Chondrocyte (in vitro differentiated cells): ENCODE measurements around the gene SCYL3. TPM values are rescaled to one million over a fixed set of nuclear protein-coding genes. Genes with fewer than 3 reads are reported as not detected.
A peak's percentile ranks its signal among the peaks of the same experiment; 100 is the strongest.

Source experiments
- DNase-seq: peaks from one replicate; pipeline ENCODE4 v3.0.0; 2021; ENCODE audit warnings: mixed read lengths, low spot score
- H3K27ac Mint-ChIP-seq: one replicate; pipeline ENCODE4 v1.8.0; 2021; ENCODE audit warnings: mild to moderate bottlenecking, moderate library complexity, mixed read lengths; ENCODE audit not compliant: unreplicated experiment
- H3K27me3 Mint-ChIP-seq: 2 replicates; pipeline ENCODE4 v1.8.0; 2021; ENCODE audit warnings: low read depth, mixed read lengths
- H3K36me3 Mint-ChIP-seq: 2 replicates; pipeline ENCODE4 v1.8.0; 2021; ENCODE audit warnings: low read depth, mixed read lengths
- H3K4me1 Mint-ChIP-seq: 2 replicates; pipeline ENCODE4 v1.8.0; 2021; ENCODE audit warnings: low read depth, mild to moderate bottlenecking, mixed read lengths
- H3K4me3 Mint-ChIP-seq: one replicate; pipeline ENCODE4 v1.8.0; 2021; ENCODE audit warnings: mild to moderate bottlenecking, moderate library complexity, mixed read lengths; ENCODE audit not compliant: unreplicated experiment
- H3K9me3 Mint-ChIP-seq: 2 replicates; pipeline ENCODE4 v1.8.0; 2021; ENCODE audit warnings: low read depth, mixed read lengths
- CTCF ChIP-seq: fragments of 200-600 bp; sonication (generic); IDR thresholded peaks from 2 replicates; pipeline ENCODE4 v1.5.0; 2021; ENCODE audit warnings: antibody characterized with exemption, mild to moderate bottlenecking, moderate library complexity
- total RNA-seq: library from RNA; stranded (reverse); gene quantifications from 3 replicates; pipeline ENCODE4 v1.2.1, GENCODE V29; 2021

SCYL3 gene
- total RNA-seq, 1 donor from 2014 or later = 6.3 TPM

- Mint-ChIP-seq H3K27ac (no peak overlapping the region), H3K4me1 (peaks cover 24% of the 10 kb centered on the region), H3K4me3 (no peak overlapping the region), H3K27me3 (no peaks in the 10 kb centered on the region), H3K9me3 (no peaks in the 10 kb centered on the region), H3K36me3 (no peaks in the 10 kb centered on the region)
- DNase-seq = no peak
- TF ChIP-seq CTCF = peak; percentile 93
These were observed 34.9 kb upstream of the SCYL3 start for GRCh38 chr1:169928438-169929209.

GRCh38 chr1:169925505-169926482 lies 32.1 kb upstream of the SCYL3 start:
- H3K4me3 Mint-ChIP-seq = no peak overlapping the region
- H3K27ac Mint-ChIP-seq = no peak overlapping the region
- peaks cover 5% of the 10 kb centered on the region for H3K36me3 Mint-ChIP-seq
- DNase-seq = no peak
- H3K4me1 Mint-ChIP-seq = peaks cover 6% of the 10 kb centered on the region
- H3K27me3 Mint-ChIP-seq = no peaks in the 10 kb centered on the region
- TF ChIP-seq CTCF = no peak
- no peaks in the 10 kb centered on the region for H3K9me3 Mint-ChIP-seq

GRCh38 chr1:169924829-169925228 lies 31.1 kb upstream of the SCYL3 start:
- Mint-ChIP-seq H3K9me3 (no peaks in the 10 kb centered on the region), H3K27me3 (no peaks in the 10 kb centered on the region), H3K4me3 (no peak overlapping the region), H3K27ac (no peak overlapping the region), H3K4me1 (peaks cover 6% of the 10 kb centered on the region), H3K36me3 (peaks cover 5% of the 10 kb centered on the region)
- TF ChIP-seq CTCF = no peak
- DNase-seq = no peak

- Mint-ChIP-seq H3K9me3 (no peaks in the 10 kb centered on the region), H3K36me3 (peaks cover 5% of the 10 kb centered on the region), H3K4me1 (peaks cover 7% of the 10 kb centered on the region), H3K27me3 (no peaks in the 10 kb centered on the region), H3K4me3 (no peak overlapping the region), H3K27ac (no peak overlapping the region)
- DNase-seq = no peak
- TF ChIP-seq CTCF = no peak
These were observed 30.4 kb upstream of the SCYL3 start for GRCh38 chr1:169924063-169924462.

GRCh38 chr1:169921080-169921479 lies 27.4 kb upstream of the SCYL3 start:
- Mint-ChIP-seq H3K27ac (no peak overlapping the region), H3K9me3 (no peaks in the 10 kb centered on the region), H3K27me3 (no peaks in the 10 kb centered on the region), H3K4me1 (peaks cover 5% of the 10 kb centered on the region), H3K36me3 (peaks cover 8% of the 10 kb centered on the region), H3K4me3 (no peak overlapping the region)
- no peak for TF ChIP-seq CTCF
- DNase-seq = no peak
